Prostate gland (tissue), 2 donors: ENCODE data around the gene RETREG1.

ENCODE experiments used
- POLR2A ChIP-seq: fragments of 450-650 bp; IDR thresholded peaks from one replicate; pipeline ENCODE4 v1.6.1; 2016; ENCODE audit warnings: antibody characterized with exemption, mild to moderate bottlenecking
- POLR2AphosphoS5 ChIP-seq: sonication (generic); formaldehyde crosslinking; IDR thresholded peaks from one replicate; pipeline ENCODE4 v1.6.1; 2017; ENCODE audit warnings: antibody characterized with exemption
- TF ChIP-seq, protein P1 (sequence below), 4 experiments: fragments of 200-600 bp in 2 of 4; fragments of 450-650 bp in 2 of 4; sonication (generic) in 2 of 4; IDR thresholded peaks; 1 replicate in 3 of 4; 2 replicates in 1 of 4; pipeline ENCODE4 v1.5.1; 2016 to 2019; ENCODE audit warnings: antibody characterized with exemption in 4 of 4, mild to moderate bottlenecking in 2 of 4, moderate library complexity in 2 of 4

GRCh38 chr5:16626696-16627264 lies 10.0 kb upstream of the RETREG1 start:
- TF ChIP-seq POLR2AphosphoS5 (no peak), POLR2A (no peak)
- TF ChIP-seq, protein P1, sequence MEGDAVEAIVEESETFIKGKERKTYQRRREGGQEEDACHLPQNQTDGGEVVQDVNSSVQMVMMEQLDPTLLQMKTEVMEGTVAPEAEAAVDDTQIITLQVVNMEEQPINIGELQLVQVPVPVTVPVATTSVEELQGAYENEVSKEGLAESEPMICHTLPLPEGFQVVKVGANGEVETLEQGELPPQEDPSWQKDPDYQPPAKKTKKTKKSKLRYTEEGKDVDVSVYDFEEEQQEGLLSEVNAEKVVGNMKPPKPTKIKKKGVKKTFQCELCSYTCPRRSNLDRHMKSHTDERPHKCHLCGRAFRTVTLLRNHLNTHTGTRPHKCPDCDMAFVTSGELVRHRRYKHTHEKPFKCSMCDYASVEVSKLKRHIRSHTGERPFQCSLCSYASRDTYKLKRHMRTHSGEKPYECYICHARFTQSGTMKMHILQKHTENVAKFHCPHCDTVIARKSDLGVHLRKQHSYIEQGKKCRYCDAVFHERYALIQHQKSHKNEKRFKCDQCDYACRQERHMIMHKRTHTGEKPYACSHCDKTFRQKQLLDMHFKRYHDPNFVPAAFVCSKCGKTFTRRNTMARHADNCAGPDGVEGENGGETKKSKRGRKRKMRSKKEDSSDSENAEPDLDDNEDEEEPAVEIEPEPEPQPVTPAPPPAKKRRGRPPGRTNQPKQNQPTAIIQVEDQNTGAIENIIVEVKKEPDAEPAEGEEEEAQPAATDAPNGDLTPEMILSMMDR (IDR thresholded peaks at IDR 0.05): no peak
